NCI-H748 treated with DMSO at 0.1 percent for 48 hours (cell line): ENCODE data around the gene HYOU1.
"Not testable (repeated sequence)": the region's sequence is repeated elsewhere in the genome, so short reads cannot be mapped to it uniquely, and the experiment has no call there.

Experiments
- DNase-seq: peaks from one replicate; lab custom pipeline; 2025; lab: John Stamatoyannopoulos, UW

HYOU1 gene, protein sequence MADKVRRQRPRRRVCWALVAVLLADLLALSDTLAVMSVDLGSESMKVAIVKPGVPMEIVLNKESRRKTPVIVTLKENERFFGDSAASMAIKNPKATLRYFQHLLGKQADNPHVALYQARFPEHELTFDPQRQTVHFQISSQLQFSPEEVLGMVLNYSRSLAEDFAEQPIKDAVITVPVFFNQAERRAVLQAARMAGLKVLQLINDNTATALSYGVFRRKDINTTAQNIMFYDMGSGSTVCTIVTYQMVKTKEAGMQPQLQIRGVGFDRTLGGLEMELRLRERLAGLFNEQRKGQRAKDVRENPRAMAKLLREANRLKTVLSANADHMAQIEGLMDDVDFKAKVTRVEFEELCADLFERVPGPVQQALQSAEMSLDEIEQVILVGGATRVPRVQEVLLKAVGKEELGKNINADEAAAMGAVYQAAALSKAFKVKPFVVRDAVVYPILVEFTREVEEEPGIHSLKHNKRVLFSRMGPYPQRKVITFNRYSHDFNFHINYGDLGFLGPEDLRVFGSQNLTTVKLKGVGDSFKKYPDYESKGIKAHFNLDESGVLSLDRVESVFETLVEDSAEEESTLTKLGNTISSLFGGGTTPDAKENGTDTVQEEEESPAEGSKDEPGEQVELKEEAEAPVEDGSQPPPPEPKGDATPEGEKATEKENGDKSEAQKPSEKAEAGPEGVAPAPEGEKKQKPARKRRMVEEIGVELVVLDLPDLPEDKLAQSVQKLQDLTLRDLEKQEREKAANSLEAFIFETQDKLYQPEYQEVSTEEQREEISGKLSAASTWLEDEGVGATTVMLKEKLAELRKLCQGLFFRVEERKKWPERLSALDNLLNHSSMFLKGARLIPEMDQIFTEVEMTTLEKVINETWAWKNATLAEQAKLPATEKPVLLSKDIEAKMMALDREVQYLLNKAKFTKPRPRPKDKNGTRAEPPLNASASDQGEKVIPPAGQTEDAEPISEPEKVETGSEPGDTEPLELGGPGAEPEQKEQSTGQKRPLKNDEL

DNA sequence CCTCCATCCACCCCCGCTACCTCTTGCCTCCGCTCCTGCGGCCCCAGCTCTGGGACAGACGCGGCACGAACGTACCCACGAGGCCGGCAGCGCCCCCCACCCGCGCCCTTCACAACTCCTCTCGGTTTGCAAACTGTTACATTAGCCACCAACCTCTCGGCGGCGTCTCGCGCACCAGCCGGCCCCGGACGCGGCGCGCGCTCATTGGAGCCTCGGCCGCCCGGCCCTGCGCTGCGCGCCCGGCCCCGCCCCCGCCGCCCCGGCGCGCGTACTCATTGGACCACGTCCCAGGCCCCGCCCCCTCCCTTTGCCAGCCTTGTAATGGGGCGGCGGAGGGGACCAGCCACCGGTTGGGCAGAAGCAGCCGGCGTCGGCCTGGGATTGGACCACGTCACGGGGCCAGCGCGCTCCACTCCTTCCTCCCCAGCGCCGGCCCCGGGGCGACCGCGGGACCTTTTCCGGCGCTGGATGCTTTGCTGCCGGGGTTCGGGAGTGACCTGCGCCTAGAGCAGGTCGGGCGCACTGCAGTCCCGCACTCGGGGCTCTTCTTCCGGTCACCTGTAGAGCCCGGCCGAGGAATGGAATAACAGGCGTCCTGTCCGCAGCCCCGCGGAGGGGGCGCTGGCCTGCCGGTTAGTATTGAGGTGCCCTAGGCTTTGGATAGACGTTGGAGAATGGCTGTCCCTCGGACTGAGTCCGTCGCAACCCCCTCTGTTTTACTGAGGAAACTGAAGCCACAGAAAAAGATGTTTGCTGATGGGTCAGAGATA is at the start of gene HYOU1:
HYOU1 (minus strand) TSS at position 206 of the 770 bp plus-strand sequence. CDS start 1,045 bp downstream, outside the sequence.
- peak; percentile 59 for DNase-seq

DNA sequence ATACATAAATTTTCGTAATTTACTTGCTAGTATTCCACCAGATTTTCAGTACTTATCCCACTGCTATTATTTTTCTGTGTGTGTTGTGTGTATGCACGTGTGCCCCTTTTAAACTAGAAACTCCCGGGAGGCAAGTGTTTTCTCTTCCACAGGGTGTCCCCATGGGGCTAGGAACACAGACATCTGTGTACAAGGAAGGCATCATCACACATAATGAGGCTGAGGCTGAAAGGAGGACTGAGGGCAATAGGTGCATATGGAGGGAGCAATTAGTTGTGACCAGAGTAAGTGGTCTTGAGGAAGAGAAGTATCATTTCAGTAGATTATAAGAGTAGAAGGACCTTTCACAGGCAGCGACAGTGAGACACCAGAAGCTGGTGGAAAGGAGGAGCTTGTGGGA is 46.8 kb upstream of the HYOU1 start:
- DNase-seq = no peak

DNA sequence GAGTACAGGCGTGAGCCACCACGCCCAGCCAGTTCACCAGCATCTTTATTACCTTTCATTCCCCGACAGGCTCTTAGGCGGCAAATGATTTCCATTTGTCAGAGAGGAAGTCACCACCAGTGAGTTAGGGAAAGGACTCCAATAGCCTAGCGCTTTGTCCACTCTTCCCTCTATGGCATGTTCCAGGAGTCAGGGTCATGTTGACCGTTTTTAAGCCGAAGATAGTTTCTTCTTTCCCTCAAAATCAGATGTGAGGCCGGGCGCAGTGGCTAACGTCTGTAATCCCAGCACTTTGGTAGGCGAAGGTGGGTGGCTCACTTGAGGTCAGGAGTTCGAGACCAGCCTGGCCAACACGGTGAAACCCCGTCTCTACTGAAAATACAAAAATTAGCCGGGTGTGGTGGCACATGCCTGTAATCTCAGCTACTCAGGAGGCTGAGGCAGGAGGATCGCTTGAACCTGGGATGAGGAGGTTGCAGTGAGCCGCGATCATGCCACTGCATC is 46.2 kb upstream of the HYOU1 start:
- not testable (repeated sequence) for DNase-seq

DNA sequence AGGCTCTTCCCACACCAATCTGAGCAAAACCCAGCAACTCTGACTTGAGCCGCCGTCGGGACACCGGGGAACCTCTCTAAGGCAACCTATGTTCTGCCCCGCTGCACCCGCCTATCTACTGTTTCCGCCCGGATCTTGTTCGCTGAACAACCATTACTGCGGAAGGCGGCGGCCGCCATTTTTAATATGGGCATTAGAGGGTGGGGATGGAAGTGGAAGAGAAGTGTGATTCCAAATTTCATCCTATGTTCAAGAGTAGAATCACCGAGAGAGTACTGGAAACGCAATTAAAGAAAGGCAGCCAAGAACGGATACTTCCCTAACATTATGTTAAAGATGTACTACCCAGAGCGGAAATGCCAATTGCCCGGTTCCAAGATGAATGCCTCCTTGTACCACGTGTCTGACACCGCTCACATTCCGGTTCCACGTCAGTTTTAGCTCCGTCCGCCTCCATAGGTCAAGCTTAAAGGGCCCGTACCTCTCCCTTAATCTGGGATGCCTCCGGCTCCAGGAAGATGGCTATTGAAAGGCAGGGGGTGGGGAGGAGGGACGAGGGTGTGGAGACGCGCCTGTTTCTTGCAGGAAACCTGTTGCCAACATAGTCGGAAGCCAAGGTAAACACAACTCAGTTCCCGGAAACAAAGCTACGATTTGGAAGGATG is 44.9 kb upstream of the HYOU1 start, which contains the start of gene DPAGT1:
DPAGT1 (minus strand) TSS at position 95 of the 665 bp plus-strand sequence. CDS start 198 bp downstream, outside the sequence.
- DNase-seq = peak; percentile 88

DNA sequence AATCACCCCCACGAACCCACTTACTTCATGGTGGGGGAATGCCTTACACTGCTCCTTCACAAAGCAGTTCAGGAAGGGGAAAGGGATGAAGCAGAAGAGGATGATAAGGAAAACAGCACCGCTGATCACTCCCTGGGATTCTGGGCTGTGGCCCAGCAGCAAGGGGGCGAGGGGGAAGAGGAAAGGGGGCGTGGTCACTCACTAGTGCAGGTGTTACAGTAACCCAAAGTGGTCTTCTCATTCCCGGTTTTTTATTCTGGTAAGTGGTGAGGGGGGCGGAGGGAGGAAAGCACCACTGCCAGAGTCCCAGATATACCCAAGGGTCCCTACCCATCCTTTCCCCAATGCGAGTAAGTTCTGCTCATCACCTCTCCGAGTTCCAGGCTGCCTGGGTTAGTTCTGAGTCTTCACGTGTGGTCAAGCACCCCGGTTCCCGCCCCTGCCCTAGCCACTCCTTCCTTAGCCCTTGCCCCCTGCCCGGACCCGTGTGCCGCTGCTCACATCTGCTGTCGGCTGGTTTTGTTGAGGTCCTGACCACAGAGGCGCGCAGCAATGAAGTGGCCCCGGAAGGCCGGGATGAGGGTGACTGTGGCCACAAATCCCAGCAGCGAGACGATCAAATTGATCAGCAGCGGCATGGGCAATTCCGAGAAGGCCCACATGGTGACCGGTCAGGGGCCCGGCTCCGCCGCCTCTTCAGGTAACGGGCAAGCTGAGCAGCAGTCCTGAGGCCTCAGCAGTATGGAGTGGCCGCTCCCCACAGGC is 44.2 kb upstream of the HYOU1 start:
- no peak for DNase-seq

DNA sequence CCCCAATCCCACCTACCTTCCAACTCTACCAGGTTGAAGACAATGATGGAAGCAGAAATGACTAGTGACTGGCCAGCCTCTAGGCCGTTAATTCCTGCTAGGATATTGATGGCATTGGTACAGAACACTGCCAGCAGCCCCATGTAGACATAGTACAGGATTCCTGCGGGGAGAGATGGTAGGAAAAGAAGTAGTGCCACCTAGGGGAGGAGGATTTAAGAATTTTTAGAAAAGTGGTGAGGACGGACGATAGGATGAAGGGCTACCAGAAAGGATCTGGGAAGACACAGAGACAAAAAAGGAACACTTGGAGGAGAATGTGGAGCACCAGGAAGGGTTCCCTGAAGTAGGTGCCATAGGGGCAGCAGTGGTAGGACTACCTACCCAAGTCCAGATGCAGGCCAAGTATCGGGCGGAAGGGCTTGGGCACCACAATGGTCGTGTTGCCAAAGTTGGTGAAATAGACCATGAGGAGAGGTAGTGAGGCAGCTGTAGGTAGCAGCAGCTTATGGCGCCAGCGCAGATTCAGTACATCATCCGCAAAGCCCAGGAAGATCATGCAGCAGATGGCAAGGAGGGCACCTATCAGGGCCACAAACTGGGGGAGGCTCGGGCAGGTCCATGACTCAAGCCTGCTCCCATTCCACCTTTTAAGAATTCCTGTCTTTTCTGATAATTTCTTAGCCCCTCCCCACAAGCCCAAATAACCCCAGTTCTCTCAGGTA is 43.4 kb upstream of the HYOU1 start:
- DNase-seq = peak; percentile 32

DNA sequence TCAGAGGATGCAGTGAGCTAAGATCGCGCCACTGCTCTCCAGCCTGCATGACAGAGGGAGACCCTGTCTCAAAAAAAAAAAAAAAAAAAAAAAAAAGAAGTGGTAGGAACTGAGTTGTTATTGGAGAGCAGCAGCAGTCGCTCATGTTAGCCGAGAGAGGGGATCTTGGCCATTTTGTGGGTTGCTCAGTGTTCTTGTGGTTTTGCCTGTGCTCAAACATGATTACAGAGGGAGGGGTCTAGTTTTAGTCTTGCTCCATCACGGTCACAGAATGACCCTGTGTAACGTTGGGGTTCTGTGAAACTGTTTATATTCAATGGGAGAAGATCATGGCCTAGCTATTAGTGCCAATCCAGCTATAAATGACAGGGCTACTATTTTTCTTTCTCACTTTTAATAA is 42.7 kb upstream of the HYOU1 start:
- no peak for DNase-seq

DNA sequence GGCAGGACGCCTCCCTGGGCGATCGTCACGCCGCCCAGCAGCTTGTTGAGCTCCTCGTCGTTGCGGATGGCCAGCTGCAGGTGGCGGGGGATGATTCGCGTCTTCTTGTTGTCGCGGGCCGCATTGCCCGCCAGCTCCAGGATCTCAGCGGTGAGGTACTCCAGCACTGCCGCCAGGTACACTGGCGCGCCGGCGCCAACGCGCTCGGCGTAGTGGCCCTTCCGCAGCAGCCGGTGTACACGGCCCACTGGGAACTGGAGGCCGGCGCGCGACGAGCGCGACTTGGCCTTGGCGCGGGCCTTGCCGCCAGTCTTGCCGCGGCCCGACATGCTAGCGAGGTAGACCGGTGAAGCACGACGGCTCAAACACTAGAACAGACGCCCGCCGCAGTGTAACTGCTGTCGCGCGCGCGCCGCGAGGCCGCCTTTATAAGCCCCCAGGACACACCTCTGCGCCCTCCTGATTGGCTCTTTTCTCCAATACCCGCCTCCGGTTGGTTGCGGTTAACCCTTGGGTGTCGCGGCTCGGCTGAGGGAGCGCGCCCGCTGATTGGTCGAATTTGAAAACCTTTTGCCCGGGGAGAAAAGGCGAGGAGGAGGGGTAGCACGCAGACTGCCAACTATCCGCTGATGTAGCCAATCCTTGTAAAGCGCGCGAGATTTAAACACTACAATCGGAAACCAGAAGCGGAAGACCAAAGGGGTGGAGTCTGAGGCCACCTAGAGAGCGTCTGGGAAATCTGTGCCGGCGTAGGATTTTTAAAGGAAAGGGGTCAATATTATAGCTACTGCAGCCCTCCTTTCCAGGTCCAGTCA is 38.3 kb upstream of the HYOU1 start:
- peak; percentile 94 for DNase-seq

DNA sequence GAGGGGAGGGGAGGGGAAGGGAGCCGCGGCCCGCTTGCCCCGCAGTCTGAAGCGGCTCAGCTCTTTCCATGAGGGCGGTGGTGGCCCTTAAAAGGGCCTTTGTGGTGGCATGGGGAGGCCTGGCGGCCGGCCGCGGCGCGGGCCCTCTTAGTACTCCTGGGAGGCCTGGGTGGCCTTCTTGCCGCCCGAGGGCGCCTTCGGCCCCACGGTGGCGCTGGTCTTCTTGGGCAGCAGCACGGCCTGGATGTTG is 37.7 kb upstream of the HYOU1 start:
- DNase-seq = no peak

DNA sequence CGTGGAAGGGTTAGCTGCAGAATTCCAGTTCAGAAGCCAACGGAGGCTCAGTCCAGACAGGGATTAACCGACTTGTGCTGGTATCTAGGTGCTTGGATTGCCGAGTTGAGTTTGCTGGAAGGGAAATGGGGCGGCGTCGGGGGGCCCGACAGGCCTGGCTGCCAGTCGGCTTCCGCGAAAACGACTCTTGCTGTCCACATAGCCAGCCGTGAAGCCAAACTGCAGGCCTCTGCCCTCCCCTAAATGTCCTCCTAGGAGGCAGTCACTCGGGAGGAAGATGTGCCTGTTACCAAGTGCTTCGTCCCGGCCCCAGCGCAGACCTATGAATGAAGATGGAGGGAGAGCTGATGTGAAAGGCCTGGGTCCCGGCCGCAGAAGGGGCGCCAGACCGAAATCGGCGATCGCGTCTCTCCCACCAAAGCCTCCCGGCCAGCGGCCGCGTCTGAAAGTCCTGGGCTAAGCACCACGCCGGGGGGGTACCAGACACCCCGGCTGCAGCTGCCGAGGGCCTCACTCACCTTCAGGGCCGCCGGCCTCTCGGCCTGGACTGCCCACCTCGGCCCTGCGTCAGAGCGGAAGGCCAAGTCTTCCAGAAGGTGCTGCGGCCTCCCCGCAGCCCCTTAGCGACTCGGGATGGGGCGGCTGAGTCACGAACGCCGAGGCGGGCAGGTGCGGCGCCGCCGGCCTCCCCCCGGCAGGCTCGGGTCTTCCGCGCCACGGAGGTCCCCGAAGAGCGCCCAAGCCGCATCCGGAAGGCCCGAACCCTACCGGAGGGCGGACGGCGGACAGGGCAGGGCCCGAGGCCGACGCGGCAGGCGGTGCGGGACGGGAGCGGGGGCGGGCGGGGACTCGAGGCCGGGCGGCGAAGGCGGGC is 37.2 kb upstream of the HYOU1 start:
- no peak for DNase-seq

DNA sequence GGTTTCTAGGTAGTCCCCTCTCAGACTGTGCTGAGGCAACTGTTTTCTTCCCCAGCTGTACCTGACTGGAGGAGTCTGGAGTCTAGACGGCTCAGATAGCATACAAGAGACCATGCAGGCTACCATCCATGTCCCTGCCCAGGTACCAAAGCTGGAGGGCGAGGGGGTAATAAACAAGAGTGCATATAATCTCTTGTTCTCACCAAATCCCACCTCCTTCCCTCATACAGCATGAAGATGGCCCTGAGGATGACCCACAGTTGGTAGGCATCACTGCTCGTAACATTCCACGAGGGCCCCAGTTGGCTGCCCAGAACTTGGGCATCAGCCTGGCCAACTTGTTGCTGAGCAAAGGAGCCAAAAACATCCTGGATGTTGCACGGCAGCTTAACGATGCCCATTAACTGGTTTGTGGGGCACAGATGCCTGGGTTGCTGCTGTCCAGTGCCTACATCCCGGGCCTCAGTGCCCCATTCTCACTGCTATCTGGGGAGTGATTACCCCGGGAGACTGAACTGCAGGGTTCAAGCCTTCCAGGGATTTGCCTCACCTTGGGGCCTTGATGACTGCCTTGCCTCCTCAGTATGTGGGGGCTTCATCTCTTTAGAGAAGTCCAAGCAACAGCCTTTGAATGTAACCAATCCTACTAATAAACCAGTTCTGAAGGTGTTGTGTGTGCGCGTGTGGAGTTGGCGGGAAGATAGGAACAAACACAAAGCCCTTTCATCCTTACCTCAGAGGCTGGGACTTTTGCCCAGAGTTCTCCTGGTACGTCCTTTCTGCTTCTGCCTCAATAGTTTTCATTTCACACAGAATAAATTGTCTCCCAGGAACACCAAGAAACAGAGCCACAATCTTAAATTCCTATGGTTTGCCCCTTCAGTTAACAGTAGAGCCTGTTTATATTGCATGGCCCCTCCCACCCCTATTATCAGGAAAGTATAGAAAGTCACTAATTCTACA is 36.2 kb upstream of the HYOU1 start:
- no peak for DNase-seq

DNA sequence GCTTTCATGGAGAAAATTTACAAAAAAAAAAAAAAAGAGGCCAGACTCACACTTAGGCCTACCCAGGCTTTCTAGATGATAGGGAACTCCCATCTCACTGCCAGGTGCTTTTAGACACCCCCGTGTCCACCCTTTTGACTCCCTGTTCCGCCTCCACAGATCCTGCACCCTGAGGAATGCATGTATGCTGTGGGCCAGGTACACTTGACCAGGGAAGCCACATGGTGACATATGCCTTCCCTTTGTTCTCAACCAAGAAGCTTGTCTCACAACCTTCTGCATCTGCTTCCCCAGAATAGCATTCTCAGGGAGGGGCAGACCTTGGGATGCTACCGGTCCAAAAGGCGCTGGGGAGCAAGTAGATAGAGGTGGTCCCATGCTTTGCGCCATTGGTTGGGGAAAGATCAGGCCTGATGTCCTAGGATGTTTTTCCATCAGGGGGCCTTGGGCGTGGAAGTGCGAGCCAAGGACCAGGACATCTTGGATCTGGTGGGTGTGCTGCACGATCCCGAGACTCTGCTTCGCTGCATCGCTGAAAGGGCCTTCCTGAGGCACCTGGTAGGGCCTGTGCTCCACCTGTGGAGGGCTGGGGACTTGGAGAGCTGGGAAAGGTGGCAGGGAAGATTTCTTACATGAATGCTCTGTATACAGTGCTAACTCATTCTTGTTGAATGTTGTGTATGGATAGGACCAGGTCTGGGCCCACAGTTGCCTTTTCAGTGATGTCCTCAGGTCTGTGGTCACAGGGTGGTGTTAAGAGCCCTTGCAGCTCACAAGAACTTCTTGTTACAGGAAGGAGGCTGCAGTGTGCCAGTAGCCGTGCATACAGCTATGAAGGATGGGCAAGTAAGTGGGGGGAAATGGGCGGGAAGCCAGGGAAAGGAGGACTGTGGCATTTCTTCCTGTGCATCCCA is 35.2 kb upstream of the HYOU1 start:
- DNase-seq = no peak

DNA sequence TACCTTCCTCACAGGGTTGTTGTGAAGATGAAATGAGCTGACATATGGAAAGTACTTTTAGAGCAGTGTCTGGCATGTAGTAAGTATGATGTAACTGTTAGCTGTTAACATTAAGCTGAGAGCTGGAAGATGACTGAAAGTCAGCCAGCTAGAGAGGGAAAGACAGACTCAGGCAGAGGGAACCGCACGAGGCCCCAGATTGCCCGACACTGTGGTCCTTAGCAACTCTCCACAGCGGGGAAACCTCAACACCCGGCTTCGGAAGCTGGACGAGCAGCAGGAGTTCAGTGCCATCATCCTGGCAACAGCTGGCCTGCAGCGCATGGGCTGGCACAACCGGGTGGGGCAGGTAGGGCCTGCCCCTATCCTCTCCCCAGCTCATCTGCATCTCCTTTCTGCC is 34.2 kb upstream of the HYOU1 start:
- no peak for DNase-seq

DNA sequence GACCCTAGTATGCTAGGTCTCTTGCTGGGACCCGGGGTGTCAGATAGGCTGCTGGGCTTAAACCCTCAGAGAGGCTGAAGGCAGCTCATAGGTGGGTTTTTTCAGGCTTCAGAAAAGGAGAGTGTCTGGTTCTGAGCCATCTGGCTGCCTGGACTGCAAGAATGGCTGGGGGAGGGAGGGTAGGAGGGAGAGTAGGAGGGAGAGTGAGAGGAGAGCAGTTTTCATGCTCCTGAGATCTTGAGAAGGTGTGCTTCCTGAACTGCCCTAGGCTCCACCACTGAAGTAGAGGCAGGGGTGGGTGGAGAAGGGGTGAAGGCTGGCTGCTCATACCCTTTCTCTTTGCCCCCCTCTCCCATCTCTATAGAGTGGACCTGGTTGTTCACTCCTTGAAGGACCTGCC is 32.3 kb upstream of the HYOU1 start:
- DNase-seq = no peak

DNA sequence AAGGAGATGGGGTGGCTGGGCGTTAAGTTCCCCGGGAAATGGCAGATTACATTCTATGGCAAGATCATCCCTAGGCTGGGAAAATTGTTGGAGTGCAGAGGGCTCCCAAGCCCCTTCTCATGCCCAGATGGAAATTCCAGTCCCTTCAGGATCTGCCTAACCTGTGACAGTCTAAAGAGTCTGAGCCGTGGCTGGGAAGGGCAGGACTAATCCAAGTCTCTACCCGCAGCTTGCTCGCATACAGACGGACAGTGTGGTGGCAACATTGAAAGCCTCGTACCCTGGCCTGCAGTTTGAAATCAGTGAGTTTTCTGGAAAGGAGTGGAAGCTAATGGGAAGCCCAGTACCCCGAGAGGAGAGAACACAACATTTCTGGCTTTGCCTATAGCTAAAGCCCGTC is 31.4 kb upstream of the HYOU1 start:
- DNase-seq = no peak

DNA sequence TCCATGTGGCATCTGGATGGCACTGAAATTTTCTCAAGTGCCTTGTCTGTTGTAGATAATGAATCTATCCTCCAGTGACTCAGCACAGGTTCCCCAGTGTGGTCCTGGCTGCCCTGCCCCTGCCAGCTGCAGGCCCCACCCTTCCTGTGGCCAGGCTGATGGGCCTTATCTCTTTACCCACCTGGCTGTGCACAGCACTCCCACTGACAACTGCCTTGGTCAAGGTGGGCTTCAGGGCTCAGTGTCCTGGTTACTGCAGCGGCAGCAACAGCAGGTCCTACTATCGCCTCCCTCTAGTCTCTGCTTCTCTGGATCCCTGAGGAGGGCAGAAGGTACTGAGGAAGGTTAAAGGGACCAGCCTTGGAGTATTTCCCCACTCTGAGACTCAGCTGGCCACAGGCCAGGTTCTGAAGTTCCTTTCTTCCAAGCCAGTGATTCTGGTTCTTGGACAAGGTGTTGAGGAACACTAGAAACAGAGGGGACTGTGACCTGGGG is 30.8 kb upstream of the HYOU1 start:
- DNase-seq = no peak
